GM12878 (cell line): ENCODE results near the gene DPP9.

Source experiments
- CHD2 ChIP-seq: IDR thresholded peaks from 2 replicates; pipeline ENCODE4 v1.6.1; 2011; ENCODE audit warnings: low read depth, low read length, improper control_type of control experiment, borderline replicate concordance
- MTA3 ChIP-seq: IDR thresholded peaks from 2 replicates; pipeline ENCODE4 v1.6.1; 2012; ENCODE audit warnings: low read length, inconsistent platforms, borderline replicate concordance
- RBBP5 ChIP-seq: fragments of 200-600 bp; sonication (generic); conservative IDR thresholded peaks from 2 replicates; pipeline ENCODE4 v1.6.1; 2016
- RCOR1 ChIP-seq: conservative IDR thresholded peaks from 2 replicates; pipeline ENCODE4 v1.6.1; 2012; ENCODE audit warnings: low read depth, low read length, improper control_type of control experiment
- SMC3 ChIP-seq: IDR thresholded peaks from 2 replicates; pipeline ENCODE4 v1.6.1; 2011; ENCODE audit warnings: low read length, improper control_type of control experiment, borderline replicate concordance
- ZZZ3 ChIP-seq: IDR thresholded peaks from 2 replicates; pipeline ENCODE4 v1.6.1; 2011; ENCODE audit warnings: low read depth; ENCODE audit not compliant: control insufficient read depth, insufficient read length
- TF ChIP-seq, protein P1 (sequence below), 3 experiments: IDR thresholded peaks in 2 of 3; conservative IDR thresholded peaks in 1 of 3; 2 replicates each; pipeline ENCODE4 v1.5.1; 2011; ENCODE audit warnings: low read depth in 3 of 3, low read length in 3 of 3, mild to moderate bottlenecking in 3 of 3, control low read depth in 2 of 3, moderate library complexity in 2 of 3, inconsistent platforms in 1 of 3, mixed read lengths in 1 of 3; ENCODE audit not compliant: control insufficient read depth in 2 of 3, insufficient read depth in 1 of 3; ENCODE audit errors: extremely low read depth in 1 of 3
- TF ChIP-seq, protein P2 (sequence below): IDR thresholded peaks from 2 replicates; pipeline ENCODE4 v1.6.1; 2012; ENCODE audit warnings: low read depth, low read length, improper control_type of control experiment

DNA sequence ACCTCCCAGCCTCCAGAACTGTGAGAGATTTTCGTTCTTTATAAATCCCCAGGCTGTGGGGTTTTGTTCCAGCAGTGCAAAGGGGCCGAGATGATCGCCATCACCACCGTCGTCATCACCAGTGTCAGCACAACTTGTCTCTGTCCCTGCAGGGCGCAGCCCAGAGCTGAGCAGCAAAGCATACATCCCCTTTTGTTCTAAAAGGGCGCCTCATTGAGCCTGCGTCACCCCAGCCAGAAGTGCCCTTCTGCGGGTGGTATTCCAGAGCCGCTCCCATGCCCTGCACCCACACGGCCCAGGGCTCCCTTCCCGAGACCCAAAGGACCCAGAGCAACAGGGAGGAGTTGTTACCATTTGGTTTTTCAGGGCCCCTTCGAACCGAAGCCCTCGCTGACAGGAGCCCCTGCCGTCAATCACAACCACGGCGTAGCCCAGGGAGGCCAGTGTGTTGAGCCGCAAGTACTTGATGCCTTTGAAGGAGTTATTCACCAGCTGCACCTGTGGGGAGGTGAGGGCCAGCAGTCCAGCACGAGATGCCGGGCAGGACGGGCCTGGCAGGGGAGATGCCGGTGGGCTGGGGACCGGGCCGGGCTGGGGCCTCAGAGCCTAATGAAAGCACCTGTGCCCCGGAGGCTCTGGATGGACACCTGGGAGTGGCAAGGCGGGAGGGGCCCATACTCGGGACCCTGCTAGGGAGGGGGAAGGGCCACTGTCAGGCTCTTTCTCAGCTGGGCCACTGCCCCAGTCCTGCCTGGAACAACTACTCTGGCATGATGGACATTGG, 39.1 kb downstream of the DPP9 start:
- TF ChIP-seq, protein P1, sequence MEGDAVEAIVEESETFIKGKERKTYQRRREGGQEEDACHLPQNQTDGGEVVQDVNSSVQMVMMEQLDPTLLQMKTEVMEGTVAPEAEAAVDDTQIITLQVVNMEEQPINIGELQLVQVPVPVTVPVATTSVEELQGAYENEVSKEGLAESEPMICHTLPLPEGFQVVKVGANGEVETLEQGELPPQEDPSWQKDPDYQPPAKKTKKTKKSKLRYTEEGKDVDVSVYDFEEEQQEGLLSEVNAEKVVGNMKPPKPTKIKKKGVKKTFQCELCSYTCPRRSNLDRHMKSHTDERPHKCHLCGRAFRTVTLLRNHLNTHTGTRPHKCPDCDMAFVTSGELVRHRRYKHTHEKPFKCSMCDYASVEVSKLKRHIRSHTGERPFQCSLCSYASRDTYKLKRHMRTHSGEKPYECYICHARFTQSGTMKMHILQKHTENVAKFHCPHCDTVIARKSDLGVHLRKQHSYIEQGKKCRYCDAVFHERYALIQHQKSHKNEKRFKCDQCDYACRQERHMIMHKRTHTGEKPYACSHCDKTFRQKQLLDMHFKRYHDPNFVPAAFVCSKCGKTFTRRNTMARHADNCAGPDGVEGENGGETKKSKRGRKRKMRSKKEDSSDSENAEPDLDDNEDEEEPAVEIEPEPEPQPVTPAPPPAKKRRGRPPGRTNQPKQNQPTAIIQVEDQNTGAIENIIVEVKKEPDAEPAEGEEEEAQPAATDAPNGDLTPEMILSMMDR (IDR thresholded peaks at IDR 0.05 in 2 of 3, conservative IDR thresholded peaks at IDR 0.05 in 1 of 3; ENCODE audit: control insufficient read depth in 2 of 3, extremely low read depth in 1 of 3, insufficient read depth in 1 of 3, low read depth in 3 of 3, low read length in 3 of 3), result no peak
- TF ChIP-seq, protein P2, sequence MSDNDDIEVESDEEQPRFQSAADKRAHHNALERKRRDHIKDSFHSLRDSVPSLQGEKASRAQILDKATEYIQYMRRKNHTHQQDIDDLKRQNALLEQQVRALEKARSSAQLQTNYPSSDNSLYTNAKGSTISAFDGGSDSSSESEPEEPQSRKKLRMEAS, result no peak
- TF ChIP-seq ZZZ3 (no peak), CHD2 (no peak), MTA3 (no peak), SMC3 (no peak), RCOR1 (no peak), RBBP5 (no peak)
